K562 (cell line): ENCODE results near the gene SERTAD3. TPM values are rescaled to one million over a fixed set of nuclear protein-coding genes. Genes with fewer than 3 reads are reported as not detected.

Experiments
- ATF6 ChIP-seq: sonication (generic); formaldehyde crosslinking; IDR thresholded peaks from 2 replicates; pipeline ENCODE4 v1.4.0; 2020; ENCODE audit warnings: mild to moderate bottlenecking, missing genetic modification reagents
- CSDE1 ChIP-seq, 2 experiments: fragments of 450-650 bp; IDR thresholded peaks; 2 replicates each; pipeline ENCODE4 v1.6.1; 2016; ENCODE audit warnings: mild to moderate bottlenecking in 1 of 2
- ETV1 ChIP-seq: fragments of 450-650 bp; conservative IDR thresholded peaks from 2 replicates; pipeline ENCODE4 v1.6.1; 2016; ENCODE audit warnings: missing genetic modification characterization, control low read depth, low read depth, missing compliant biosample characterization
- EWSR1 ChIP-seq: fragments of 450-650 bp; IDR thresholded peaks from 2 replicates; pipeline ENCODE4 v1.6.1; 2018; ENCODE audit warnings: borderline replicate concordance, mild to moderate bottlenecking, low read depth, moderate library complexity; ENCODE audit not compliant: partially characterized antibody
- FOXM1 ChIP-seq, 2 experiments: fragments of 450-650 bp in 1 of 2; sonication (generic) in 1 of 2; formaldehyde crosslinking in 1 of 2; IDR thresholded peaks; 2 replicates each; pipeline versions ENCODE4 v1.6.1 to v1.9.0; 2017 to 2022; ENCODE audit warnings: low read depth in 2 of 2, mild to moderate bottlenecking in 2 of 2, missing genetic modification reagents in 1 of 2, moderate library complexity in 1 of 2
- KAT2B ChIP-seq: IDR thresholded peaks from one replicate; pipeline ENCODE4 v1.6.1; 2012; ENCODE audit warnings: low read depth, mild to moderate bottlenecking, control low read depth, inconsistent platforms, low read length, moderate library complexity
- MAZ ChIP-seq, 2 experiments: fragments of 450-650 bp in 1 of 2; sonication (generic) in 1 of 2; formaldehyde crosslinking; IDR thresholded peaks in 1 of 2; conservative IDR thresholded peaks in 1 of 2; 2 replicates each; pipeline versions ENCODE4 v1.4.0 to v1.5.0; 2020; ENCODE audit warnings: mild to moderate bottlenecking in 1 of 2, missing genetic modification reagents in 1 of 2
- MYC ChIP-seq, 2 experiments: fragments of 250-450 bp in 1 of 2; sonication (Bioruptor Pico) in 1 of 2; IDR thresholded peaks; 2 replicates each; pipeline versions ENCODE4 v1.5.1 to v1.6.1; 2012 to 2021; ENCODE audit warnings: low read depth in 2 of 2, borderline replicate concordance in 1 of 2, improper control_type of control experiment in 1 of 2, low read length in 1 of 2, mild to moderate bottlenecking in 1 of 2, moderate library complexity in 1 of 2
- NRF1 ChIP-seq, 2 experiments: fragments of 450-650 bp; IDR thresholded peaks in 1 of 2; conservative IDR thresholded peaks in 1 of 2; 2 replicates each; pipeline ENCODE4 v1.6.1; 2014; ENCODE audit warnings: mild to moderate bottlenecking in 2 of 2
- PCBP1 ChIP-seq: fragments of 200-400 bp; formaldehyde crosslinking; IDR thresholded peaks from 2 replicates; pipeline ENCODE4 v1.6.1; 2018; ENCODE audit warnings: mild to moderate bottlenecking, low read depth, low read length; ENCODE audit not compliant: poor library complexity, severe bottlenecking
- SIRT6 ChIP-seq: IDR thresholded peaks from one replicate; pipeline ENCODE4 v1.6.1; 2012; ENCODE audit warnings: low read depth, mild to moderate bottlenecking, control low read depth, inconsistent platforms, low read length, moderate library complexity
- TAF9B ChIP-seq: fragments of 450-650 bp; IDR thresholded peaks from 2 replicates; pipeline ENCODE4 v1.6.1; 2018; ENCODE audit warnings: mild to moderate bottlenecking; ENCODE audit not compliant: partially characterized antibody
- TBP ChIP-seq: optimal IDR thresholded peaks from 2 replicates; pipeline ENCODE3; 2011; ENCODE audit warnings: low read depth, low read length, improper control_type of control experiment
- ZNF263 ChIP-seq: sonication (generic); formaldehyde crosslinking; IDR thresholded peaks from 2 replicates; pipeline ENCODE4 v1.8.0; 2022; ENCODE audit warnings: mild to moderate bottlenecking, missing genetic modification reagents, borderline replicate concordance
- ZNF395 ChIP-seq: fragments of 200-800 bp; sonication (Bioruptor generic); IDR thresholded peaks from 2 replicates; pipeline ENCODE4 v1.6.1; 2017; ENCODE audit warnings: missing genetic modification characterization, missing compliant biosample characterization
- ZNF609 ChIP-seq: sonication (generic); formaldehyde crosslinking; IDR thresholded peaks from 2 replicates; pipeline ENCODE4 v1.8.1; 2023; ENCODE audit warnings: missing genetic modification reagents, mild to moderate bottlenecking, borderline replicate concordance
- polyA plus RNA-seq, 8 experiments: library from polyadenylated mRNA; depleted of rRNA in 4 of 8; stranded (reverse) in 5 of 8; unstranded in 3 of 8; fragments of >200 nt; fragmentation: Nextera tagmentation in 2 of 8; fragmentation: Illumina TruSeq in 1 of 8; extraction: Ambion mirVana in 2 of 8; extraction: Trizol in 1 of 8; gene quantifications; 2 replicates each; pipeline versions ENCODE4 v1.2.1 to v1.2.3, GENCODE V29; 2011 to 2014; ENCODE audit warnings: inconsistent platforms in 1 of 8, missing spikeins in 1 of 8
- total RNA-seq, 7 experiments: library from RNA; depleted of rRNA in 6 of 7; stranded (reverse); fragments of >200 nt in 6 of 7; fragmentation: Illumina TruSeq in 2 of 7; extraction: Trizol in 2 of 7; gene quantifications; 2 replicates each; pipeline versions ENCODE4 v1.2.1 to v1.2.3, GENCODE V29; 2011 to 2021; ENCODE audit warnings: low replicate concordance in 1 of 7

Gene SERTAD3
- total and polyA plus RNA-seq, 9 of the 15 experiments (the other 6 are each of a cell fraction or from before 2014, with no cell fraction given) = 5.4 to 28.9 (median 17.5) TPM

GRCh38 chr19:40398417-40399131 is 45.6 kb downstream of the SERTAD3 start (continued):
- peak; percentile 70 to 75 for TF ChIP-seq NRF1 (conservative IDR thresholded peaks at IDR 0.05 in 1 of 2, IDR thresholded peaks at IDR 0.05 in 1 of 2)
- no peak for TF ChIP-seq ETV1 (tag)
- 0 out of 2 replicates have a peak, but pooled peaks have one; percentile 32 for TF ChIP-seq ZNF263 (CRISPR knock-in tag)
- TF ChIP-seq ZNF395 (CRISPR knock-in tag) = no peak
- TF ChIP-seq KAT2B = no peak
- no peak for TF ChIP-seq SIRT6
- no peak for TF ChIP-seq ZNF609 (CRISPR knock-in tag)
- no peak for TF ChIP-seq TBP
- TF ChIP-seq FOXM1 (IDR thresholded peaks at IDR 0.05; ENCODE audit: low read depth) = no peak
- TF ChIP-seq FOXM1 (CRISPR knock-in tag; IDR thresholded peaks at IDR 0.05; ENCODE audit: low read depth) = 0 out of 2 replicates have a peak, but pooled peaks have one; percentile 48
- no peak for TF ChIP-seq MYC (IDR thresholded peaks at IDR 0.05; ENCODE audit: low read depth, low read length)
- 0 out of 2 replicates have a peak, but pooled peaks have one; percentile 36 for TF ChIP-seq MYC (CRISPR knock-in tag; IDR thresholded peaks at IDR 0.05; ENCODE audit: borderline replicate concordance, low read depth)
- 0 out of 4 replicates have a peak, but pooled peaks of 1 of the 2 experiments have one; percentile 17 for TF ChIP-seq MAZ (CRISPR knock-in tag; conservative IDR thresholded peaks at IDR 0.05 in 1 of 2, IDR thresholded peaks at IDR 0.05 in 1 of 2)
- TF ChIP-seq ATF6 (CRISPR knock-in tag) = no peak
- no peak for TF ChIP-seq TAF9B
- no peak for TF ChIP-seq CSDE1 (IDR thresholded peaks at IDR 0.05)
- TF ChIP-seq PCBP1 = peak; percentile 26
- TF ChIP-seq EWSR1 = no peak
